Measurements from ENCODE around the gene COL4A6.
"Not testable (repeated sequence)": the region's sequence is repeated elsewhere in the genome, so short reads cannot be mapped to it uniquely, and the experiment has no call there.

DNA sequence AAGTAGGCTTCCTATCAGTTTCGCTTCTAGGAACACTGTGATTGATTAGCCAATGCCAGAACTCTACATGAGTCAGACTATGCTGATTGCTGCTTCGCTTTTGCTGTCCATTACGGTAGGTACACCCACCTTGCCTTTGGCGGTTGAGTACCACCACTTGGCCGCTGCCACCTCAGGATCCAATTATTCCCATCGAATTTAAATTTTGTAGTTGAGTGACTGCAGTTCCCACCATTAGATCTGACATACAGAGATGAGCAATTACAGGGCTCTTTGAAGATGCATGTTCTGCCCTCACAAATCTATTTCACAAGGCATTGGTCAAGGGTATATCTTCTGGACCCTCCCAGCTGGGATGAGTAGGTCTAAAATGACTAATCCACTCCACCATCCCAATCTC is 43.3 kb upstream of the COL4A6 start:
- TF ChIP-seq, protein P1, sequence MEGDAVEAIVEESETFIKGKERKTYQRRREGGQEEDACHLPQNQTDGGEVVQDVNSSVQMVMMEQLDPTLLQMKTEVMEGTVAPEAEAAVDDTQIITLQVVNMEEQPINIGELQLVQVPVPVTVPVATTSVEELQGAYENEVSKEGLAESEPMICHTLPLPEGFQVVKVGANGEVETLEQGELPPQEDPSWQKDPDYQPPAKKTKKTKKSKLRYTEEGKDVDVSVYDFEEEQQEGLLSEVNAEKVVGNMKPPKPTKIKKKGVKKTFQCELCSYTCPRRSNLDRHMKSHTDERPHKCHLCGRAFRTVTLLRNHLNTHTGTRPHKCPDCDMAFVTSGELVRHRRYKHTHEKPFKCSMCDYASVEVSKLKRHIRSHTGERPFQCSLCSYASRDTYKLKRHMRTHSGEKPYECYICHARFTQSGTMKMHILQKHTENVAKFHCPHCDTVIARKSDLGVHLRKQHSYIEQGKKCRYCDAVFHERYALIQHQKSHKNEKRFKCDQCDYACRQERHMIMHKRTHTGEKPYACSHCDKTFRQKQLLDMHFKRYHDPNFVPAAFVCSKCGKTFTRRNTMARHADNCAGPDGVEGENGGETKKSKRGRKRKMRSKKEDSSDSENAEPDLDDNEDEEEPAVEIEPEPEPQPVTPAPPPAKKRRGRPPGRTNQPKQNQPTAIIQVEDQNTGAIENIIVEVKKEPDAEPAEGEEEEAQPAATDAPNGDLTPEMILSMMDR (IDR thresholded peaks at IDR 0.05; ENCODE audit: poor library complexity, severe bottlenecking), result not testable (repeated sequence)
- TF ChIP-seq MXI1 (conservative IDR thresholded peaks at IDR 0.05; ENCODE audit: poor library complexity, severe bottlenecking); EZH2 (IDR thresholded peaks at IDR 0.05; ENCODE audit: borderline replicate concordance, insufficient read depth, low read length, poor library complexity, severe bottlenecking); TAF1 (IDR thresholded peaks at IDR 0.05; ENCODE audit: low read depth); POLR2AphosphoS5 (IDR thresholded peaks at IDR 0.05); EP300 (conservative IDR thresholded peaks at IDR 0.05; ENCODE audit: poor library complexity, severe bottlenecking); RAD21 (conservative IDR thresholded peaks at IDR 0.05); SMC3 (conservative IDR thresholded peaks at IDR 0.05; ENCODE audit: poor library complexity): not testable (repeated sequence)
- TF ChIP-seq, protein P2, sequence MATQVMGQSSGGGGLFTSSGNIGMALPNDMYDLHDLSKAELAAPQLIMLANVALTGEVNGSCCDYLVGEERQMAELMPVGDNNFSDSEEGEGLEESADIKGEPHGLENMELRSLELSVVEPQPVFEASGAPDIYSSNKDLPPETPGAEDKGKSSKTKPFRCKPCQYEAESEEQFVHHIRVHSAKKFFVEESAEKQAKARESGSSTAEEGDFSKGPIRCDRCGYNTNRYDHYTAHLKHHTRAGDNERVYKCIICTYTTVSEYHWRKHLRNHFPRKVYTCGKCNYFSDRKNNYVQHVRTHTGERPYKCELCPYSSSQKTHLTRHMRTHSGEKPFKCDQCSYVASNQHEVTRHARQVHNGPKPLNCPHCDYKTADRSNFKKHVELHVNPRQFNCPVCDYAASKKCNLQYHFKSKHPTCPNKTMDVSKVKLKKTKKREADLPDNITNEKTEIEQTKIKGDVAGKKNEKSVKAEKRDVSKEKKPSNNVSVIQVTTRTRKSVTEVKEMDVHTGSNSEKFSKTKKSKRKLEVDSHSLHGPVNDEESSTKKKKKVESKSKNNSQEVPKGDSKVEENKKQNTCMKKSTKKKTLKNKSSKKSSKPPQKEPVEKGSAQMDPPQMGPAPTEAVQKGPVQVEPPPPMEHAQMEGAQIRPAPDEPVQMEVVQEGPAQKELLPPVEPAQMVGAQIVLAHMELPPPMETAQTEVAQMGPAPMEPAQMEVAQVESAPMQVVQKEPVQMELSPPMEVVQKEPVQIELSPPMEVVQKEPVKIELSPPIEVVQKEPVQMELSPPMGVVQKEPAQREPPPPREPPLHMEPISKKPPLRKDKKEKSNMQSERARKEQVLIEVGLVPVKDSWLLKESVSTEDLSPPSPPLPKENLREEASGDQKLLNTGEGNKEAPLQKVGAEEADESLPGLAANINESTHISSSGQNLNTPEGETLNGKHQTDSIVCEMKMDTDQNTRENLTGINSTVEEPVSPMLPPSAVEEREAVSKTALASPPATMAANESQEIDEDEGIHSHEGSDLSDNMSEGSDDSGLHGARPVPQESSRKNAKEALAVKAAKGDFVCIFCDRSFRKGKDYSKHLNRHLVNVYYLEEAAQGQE (IDR thresholded peaks at IDR 0.05; ENCODE audit: borderline replicate concordance), result not testable (repeated sequence)

Data from neural cell (in vitro differentiated cells).